Endothelial cell (in vitro differentiated cells): ENCODE data around the gene ERBIN. TPM values are rescaled to one million over a fixed set of nuclear protein-coding genes. Genes with fewer than 3 reads are reported as not detected.

Source experiments
- DNase-seq: peaks from one replicate; pipeline ENCODE4 v3.0.0; 2021; ENCODE audit warnings: low spot score
- H3K27ac Mint-ChIP-seq: one replicate; pipeline ENCODE4 v1.8.0; 2021; ENCODE audit warnings: mixed read lengths, inconsistent platforms; ENCODE audit not compliant: unreplicated experiment
- H3K27me3 Mint-ChIP-seq: one replicate; pipeline ENCODE4 v1.8.0; 2021; ENCODE audit warnings: mild to moderate bottlenecking, moderate library complexity, mixed read lengths, inconsistent platforms; ENCODE audit not compliant: unreplicated experiment
- H3K36me3 Mint-ChIP-seq: one replicate; pipeline ENCODE4 v1.8.0; 2021; ENCODE audit warnings: mild to moderate bottlenecking, low read depth, mixed read lengths, inconsistent platforms; ENCODE audit not compliant: unreplicated experiment
- H3K4me1 Mint-ChIP-seq: one replicate; pipeline ENCODE4 v1.8.0; 2021; ENCODE audit warnings: mild to moderate bottlenecking, mixed read lengths, inconsistent platforms; ENCODE audit not compliant: unreplicated experiment
- H3K4me3 Mint-ChIP-seq: one replicate; pipeline ENCODE4 v1.8.0; 2021; ENCODE audit warnings: mild to moderate bottlenecking, mixed read lengths, inconsistent platforms; ENCODE audit not compliant: unreplicated experiment
- H3K9me3 Mint-ChIP-seq: one replicate; pipeline ENCODE4 v1.8.0; 2021; ENCODE audit warnings: mixed read lengths, inconsistent platforms; ENCODE audit not compliant: unreplicated experiment
- total RNA-seq: library from RNA; stranded (reverse); fragmentation: NEBNext Ultra II Directional; extraction: Animal tissue kit (Norgen Biotek cat#: 25700); gene quantifications from one replicate; pipeline ENCODE4 v1.2.1, GENCODE V29; 2021; ENCODE audit not compliant: unreplicated experiment
- TF ChIP-seq, protein P1 (sequence below): fragments of 200-600 bp; sonication (generic); IDR thresholded peaks from one replicate; pipeline ENCODE4 v1.5.0; 2021; ENCODE audit warnings: antibody characterized with exemption; ENCODE audit not compliant: unreplicated experiment

Gene ERBIN
- total RNA-seq, 1 donor from 2014 or later, result 93.3 TPM

DNA sequence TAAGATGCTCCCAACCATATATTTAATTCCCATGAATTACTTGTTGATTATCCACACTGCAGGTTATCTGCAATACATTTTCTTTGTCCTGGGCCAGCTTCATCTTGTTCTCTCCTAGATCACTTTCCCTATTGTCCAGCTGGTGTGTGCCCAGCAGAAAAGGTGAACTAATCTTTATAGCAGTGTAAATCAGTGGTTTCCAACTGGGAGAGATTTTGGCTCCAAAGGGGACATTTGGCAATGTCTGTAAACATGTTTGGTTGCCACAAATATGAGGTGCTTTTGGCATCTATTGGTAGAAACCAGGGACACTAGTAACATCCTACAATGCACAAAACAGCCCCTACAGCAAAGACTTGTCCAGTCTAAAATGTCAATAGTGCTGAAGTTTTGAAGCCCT is 20.1 kb upstream of the ERBIN start:
- H3K27me3 Mint-ChIP-seq, result no peaks in the 10 kb centered on the region
- TF ChIP-seq, protein P1, sequence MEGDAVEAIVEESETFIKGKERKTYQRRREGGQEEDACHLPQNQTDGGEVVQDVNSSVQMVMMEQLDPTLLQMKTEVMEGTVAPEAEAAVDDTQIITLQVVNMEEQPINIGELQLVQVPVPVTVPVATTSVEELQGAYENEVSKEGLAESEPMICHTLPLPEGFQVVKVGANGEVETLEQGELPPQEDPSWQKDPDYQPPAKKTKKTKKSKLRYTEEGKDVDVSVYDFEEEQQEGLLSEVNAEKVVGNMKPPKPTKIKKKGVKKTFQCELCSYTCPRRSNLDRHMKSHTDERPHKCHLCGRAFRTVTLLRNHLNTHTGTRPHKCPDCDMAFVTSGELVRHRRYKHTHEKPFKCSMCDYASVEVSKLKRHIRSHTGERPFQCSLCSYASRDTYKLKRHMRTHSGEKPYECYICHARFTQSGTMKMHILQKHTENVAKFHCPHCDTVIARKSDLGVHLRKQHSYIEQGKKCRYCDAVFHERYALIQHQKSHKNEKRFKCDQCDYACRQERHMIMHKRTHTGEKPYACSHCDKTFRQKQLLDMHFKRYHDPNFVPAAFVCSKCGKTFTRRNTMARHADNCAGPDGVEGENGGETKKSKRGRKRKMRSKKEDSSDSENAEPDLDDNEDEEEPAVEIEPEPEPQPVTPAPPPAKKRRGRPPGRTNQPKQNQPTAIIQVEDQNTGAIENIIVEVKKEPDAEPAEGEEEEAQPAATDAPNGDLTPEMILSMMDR, result no peak
- no peak overlapping the region for H3K27ac Mint-ChIP-seq
- H3K36me3 Mint-ChIP-seq, result no peaks in the 10 kb centered on the region
- H3K9me3 Mint-ChIP-seq, result no peaks in the 10 kb centered on the region
- DNase-seq, result no peak
- H3K4me3 Mint-ChIP-seq, result no peak overlapping the region
- no peaks in the 10 kb centered on the region for H3K4me1 Mint-ChIP-seq

DNA sequence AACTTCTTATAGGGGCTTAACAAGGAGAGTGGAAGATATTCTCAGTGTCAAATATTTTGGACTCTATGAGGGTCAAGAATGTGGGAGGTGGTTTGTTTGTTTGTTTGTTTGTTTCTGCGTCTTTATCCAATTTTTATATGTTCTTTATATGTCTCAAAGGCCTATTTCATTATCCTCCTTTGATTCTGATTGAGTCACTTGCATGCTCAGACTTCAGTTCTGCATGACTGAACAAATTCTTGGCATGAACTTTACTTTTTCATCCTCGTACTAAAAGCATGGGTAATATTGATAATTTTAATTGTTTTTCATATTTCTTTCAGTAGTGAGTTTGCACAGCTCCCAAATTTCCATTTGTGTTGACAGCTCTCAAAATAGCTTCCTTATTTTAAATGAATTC is 19.2 kb upstream of the ERBIN start:
- H3K4me1 Mint-ChIP-seq, result no peaks in the 10 kb centered on the region
- no peaks in the 10 kb centered on the region for H3K36me3 Mint-ChIP-seq
- no peak overlapping the region for H3K27ac Mint-ChIP-seq
- H3K4me3 Mint-ChIP-seq, result no peak overlapping the region
- H3K27me3 Mint-ChIP-seq, result no peaks in the 10 kb centered on the region
- TF ChIP-seq, protein P1, result no peak
- no peak for DNase-seq
- no peaks in the 10 kb centered on the region for H3K9me3 Mint-ChIP-seq

- Mint-ChIP-seq H3K4me1 (no peaks in the 10 kb centered on the region), H3K27ac (no peak overlapping the region), H3K27me3 (no peaks in the 10 kb centered on the region), H3K9me3 (no peaks in the 10 kb centered on the region), H3K4me3 (no peak overlapping the region), H3K36me3 (no peaks in the 10 kb centered on the region)
- DNase-seq, result no peak
- TF ChIP-seq, protein P1, result no peak
Observed at GRCh38 chr5:65910711-65911110, 15.7 kb upstream of the ERBIN start.

DNA sequence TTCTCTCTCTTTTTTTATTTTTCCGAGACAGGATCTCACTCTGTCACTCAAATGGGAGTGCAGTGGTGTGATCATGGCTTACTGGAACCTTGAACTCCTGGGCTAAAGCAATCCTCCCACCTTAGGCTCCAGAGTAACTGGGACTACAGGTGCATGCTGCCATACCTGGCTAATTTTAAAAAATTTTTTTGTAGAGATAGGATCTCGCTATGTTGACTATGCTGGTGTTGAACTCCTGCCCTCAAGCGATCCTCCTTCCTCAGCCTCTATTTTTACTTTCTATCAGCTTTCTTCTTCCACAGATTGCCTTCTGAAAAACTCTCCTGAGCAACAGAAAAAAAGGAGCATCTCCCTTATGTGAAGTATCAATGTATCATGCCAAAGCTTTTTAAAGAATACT is 14.1 kb upstream of the ERBIN start:
- Mint-ChIP-seq H3K9me3 (no peaks in the 10 kb centered on the region), H3K36me3 (no peaks in the 10 kb centered on the region), H3K27ac (no peak overlapping the region), H3K4me1 (peaks cover 6% of the 10 kb centered on the region), H3K27me3 (no peaks in the 10 kb centered on the region), H3K4me3 (no peak overlapping the region)
- TF ChIP-seq, protein P1, result no peak
- DNase-seq, result no peak

- TF ChIP-seq, protein P1, result no peak
- H3K4me1 Mint-ChIP-seq, result peaks cover 6% of the 10 kb centered on the region
- no peak overlapping the region for H3K4me3 Mint-ChIP-seq
Observed at GRCh38 chr5:65913519-65913918, 12.9 kb upstream of the ERBIN start.

More at GRCh38 chr5:65913519-65913918, 12.9 kb upstream of the ERBIN start:
- no peak for DNase-seq
- H3K27ac Mint-ChIP-seq, result no peak overlapping the region
- no peaks in the 10 kb centered on the region for H3K27me3 Mint-ChIP-seq
- H3K9me3 Mint-ChIP-seq, result no peaks in the 10 kb centered on the region
- no peaks in the 10 kb centered on the region for H3K36me3 Mint-ChIP-seq
